22Rv1 (cell line): ENCODE results near the gene ZIC3.

ENCODE experiments used
- H3K27ac ChIP-seq: fragments of 450-650 bp; 2 replicates; pipeline ENCODE4 v1.5.1; 2017
- ZFX ChIP-seq: fragments of 450-650 bp; IDR thresholded peaks from 2 replicates; pipeline ENCODE4 v1.6.1; 2017; ENCODE audit warnings: antibody characterized with exemption, borderline replicate concordance
- TF ChIP-seq, protein P1 (sequence below): fragments of 450-650 bp; IDR thresholded peaks from 2 replicates; pipeline ENCODE4 v1.5.1; 2017; ENCODE audit warnings: mild to moderate bottlenecking

ZIC3 gene

DNA sequence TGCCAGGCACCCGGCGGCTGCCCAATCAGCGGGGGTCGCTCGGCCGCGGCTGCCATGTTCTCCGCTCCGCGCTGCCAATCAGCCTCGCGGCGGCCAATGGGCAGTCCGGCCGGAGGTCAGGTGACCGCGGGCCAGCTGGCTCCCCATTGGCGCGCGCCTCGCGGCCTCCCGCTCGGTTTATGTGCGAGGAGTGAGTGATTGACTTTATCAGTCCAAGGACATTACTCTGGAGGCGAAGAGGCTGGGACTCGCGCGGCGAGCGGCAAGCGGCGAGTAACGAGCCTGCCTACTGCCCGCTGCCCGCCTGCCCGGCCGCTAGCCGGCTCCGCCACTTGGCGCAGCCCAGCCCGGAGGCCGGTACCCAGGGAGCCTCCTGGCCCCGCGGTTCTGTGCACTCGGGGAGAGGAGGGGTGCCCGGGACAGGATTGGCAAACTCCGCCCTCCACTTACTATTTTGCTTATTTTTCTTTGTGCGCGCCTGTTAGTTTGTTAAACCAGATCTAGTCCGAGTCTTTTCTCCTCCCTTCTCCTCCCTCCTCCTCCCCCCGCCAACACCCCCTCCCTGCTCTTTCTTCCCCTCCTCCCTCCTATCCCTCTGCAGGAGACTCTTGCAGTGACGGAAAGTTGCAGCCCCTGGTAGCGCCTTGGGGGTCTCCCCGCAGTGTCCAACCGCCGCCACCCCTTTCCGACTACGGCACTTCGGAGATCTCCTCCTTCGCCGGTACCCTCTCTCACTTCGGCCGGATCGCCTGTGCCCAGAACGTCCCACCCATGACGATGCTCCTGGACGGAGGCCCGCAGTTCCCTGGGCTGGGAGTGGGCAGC is at the start of gene ZIC3:
ZIC3 (plus strand) TSS at position 207 of the 825 bp plus-strand sequence; CDS start at position 772, 565 bp downstream.
- TF ChIP-seq, protein P1, sequence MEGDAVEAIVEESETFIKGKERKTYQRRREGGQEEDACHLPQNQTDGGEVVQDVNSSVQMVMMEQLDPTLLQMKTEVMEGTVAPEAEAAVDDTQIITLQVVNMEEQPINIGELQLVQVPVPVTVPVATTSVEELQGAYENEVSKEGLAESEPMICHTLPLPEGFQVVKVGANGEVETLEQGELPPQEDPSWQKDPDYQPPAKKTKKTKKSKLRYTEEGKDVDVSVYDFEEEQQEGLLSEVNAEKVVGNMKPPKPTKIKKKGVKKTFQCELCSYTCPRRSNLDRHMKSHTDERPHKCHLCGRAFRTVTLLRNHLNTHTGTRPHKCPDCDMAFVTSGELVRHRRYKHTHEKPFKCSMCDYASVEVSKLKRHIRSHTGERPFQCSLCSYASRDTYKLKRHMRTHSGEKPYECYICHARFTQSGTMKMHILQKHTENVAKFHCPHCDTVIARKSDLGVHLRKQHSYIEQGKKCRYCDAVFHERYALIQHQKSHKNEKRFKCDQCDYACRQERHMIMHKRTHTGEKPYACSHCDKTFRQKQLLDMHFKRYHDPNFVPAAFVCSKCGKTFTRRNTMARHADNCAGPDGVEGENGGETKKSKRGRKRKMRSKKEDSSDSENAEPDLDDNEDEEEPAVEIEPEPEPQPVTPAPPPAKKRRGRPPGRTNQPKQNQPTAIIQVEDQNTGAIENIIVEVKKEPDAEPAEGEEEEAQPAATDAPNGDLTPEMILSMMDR, result no peak
- no peak for TF ChIP-seq ZFX

DNA sequence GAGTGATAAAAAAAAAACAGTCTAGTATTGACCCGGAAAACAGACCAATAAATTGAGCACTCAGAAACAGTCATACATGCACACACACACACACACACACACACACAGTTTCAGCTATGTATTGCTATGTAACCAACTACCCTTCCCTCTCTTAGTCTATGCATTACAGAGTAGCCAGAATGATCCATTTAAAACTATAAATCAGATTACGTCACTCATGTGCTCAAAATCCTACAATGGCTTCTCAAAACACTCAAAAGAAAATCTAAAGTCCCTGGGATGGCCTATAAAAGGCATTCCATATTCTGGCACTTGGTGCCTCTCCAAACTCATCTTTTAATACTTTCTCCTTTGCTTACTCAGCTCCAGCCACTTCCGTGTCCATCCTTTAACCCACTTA is 46.5 kb upstream of the ZIC3 start:
- no peak for TF ChIP-seq ZFX
- TF ChIP-seq, protein P1, result no peak
- no peak overlapping the region for H3K27ac ChIP-seq

More for the DNA sequence above, at the start of gene ZIC3:
- H3K27ac ChIP-seq, result no peak within 1 kb of the TSS

DNA sequence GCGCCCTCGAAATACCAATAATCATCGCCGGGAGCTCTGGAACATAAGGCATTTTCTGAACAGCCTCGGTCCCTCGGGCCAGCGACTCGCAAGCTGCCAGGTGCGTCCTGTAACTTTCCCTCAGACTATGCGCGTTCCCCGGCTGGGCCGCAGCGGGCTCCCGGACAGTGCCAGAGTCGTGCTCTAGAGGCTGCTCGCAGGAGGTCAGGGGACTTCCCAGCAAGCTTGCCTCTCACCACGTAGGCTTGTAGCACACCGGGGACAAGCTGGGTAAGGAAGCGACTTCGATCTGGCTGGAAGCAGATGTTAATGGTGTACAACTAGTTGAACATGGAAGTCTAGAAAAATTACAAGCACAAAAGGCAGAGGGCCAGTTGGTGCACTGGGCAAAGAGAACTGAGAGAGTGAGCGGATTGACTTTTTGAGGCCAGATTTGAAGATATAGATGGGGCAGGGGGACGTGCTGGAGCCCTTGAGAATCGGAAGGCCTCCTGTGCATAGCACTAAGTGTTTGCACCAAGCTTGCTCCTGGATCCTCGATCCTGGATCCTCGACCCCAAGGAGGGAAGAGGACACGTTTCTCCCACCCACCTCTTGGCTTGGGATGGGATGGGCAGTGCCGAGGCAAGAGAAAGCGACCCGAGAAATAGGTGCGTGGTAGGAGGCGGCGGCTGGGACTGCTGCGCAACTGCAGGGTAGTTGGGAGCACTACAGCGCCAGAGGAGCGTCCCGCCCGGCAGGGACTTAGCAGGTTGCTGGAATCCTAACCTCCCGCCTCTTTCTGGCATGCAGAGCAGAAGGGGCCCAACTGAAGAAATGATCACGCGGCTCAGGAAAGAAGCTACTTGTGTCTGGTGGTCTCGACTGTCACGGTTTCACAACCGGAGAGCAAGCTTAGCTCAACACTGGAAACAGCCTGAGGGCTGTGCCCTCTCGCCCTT is 19.9 kb upstream of the ZIC3 start:
- H3K27ac ChIP-seq, result no peak overlapping the region
- TF ChIP-seq, protein P1, result no peak
- no peak for TF ChIP-seq ZFX

DNA sequence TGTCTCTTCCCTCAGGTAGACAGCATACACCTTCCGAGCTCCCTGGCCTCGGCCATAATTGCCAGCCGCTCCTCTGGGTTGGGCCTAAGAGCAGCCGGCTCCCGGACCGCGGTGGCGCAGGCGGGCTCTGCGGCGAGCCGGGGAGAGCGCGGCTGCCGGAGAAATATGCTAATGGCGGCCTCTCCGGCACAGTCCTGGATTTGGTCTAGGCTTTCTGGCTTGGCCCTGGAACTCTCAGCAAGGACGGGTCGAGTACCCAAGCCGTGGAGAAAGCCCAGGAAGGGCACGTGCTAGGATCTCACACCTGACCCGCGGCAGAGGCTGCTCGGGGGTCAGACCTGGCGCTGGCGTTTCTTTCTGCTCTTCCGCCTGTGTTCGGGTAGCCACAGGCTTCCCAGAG is 18.6 kb upstream of the ZIC3 start:
- no peak overlapping the region for H3K27ac ChIP-seq
- TF ChIP-seq ZFX, result no peak
- TF ChIP-seq, protein P1, result no peak

DNA sequence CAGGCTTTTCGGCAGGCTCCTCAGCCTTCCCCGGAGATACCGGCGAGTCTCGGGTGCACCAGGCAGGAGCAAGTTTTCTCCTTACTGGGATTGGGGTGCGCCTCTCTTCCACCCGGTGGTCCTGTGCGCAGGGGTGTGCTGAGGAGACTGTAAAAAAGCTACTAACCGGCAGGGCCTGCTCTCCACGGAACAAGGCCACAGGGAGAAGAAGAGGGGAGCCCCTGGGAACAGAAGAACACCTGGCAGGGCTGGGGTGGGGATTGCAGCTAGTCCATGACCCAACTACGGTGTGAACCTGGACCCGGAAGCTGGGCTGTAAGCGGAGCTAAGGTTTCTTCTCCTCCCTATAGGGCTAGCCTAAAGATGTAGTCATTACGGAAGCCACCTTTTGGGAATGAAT is 17.7 kb upstream of the ZIC3 start:
- no peak for TF ChIP-seq ZFX
- TF ChIP-seq, protein P1, result no peak

DNA sequence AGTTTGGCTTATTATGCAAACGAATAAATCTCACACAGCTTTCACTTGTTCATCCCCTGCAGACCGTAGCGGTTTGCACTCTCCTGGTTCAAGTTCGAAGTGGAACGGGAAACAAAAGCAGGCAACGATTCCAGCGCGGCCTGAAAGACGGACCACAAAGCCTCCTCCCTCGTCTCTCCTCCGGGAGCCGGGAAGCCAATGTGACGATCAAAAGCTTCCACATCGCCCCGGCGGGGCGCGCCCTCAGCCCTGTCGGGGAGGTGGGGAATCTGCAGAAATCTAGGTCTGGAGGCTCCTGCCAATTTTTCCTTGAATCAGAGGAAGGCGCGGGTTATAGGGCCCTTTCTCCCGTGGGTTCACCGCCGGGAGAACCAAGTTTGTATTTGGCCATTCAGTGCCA is 16.9 kb upstream of the ZIC3 start:
- TF ChIP-seq, protein P1, result no peak
- no peak for TF ChIP-seq ZFX
- no peak overlapping the region for H3K27ac ChIP-seq

More for the DNA sequence above, 17.7 kb upstream of the ZIC3 start:
- no peak overlapping the region for H3K27ac ChIP-seq
